Upper lobe of left lung (tissue), 4 donors: ENCODE data around the gene FBXO34.

Experiments
- CTCF ChIP-seq, 6 experiments: fragments of 450-650 bp in 4 of 6; fragments of 200-600 bp in 2 of 6; sonication (generic) in 2 of 6; IDR thresholded peaks; one replicate each; pipeline ENCODE4 v1.5.1; 2016 to 2019; ENCODE audit warnings: antibody characterized with exemption in 6 of 6
- EP300 ChIP-seq, 4 donors: sonication (generic); formaldehyde crosslinking; IDR thresholded peaks; one replicate each; pipeline ENCODE4 v1.5.1; 2017; ENCODE audit warnings: antibody characterized with exemption in 4 of 4, control low read depth in 2 of 4
- POLR2A ChIP-seq, 4 donors: fragments of 450-650 bp; IDR thresholded peaks; one replicate each; pipeline ENCODE4 v1.5.1; 2016 to 2017; ENCODE audit warnings: antibody characterized with exemption in 4 of 4, mild to moderate bottlenecking in 2 of 4
- POLR2AphosphoS5 ChIP-seq, 2 donors: sonication (generic); formaldehyde crosslinking; IDR thresholded peaks; one replicate each; pipeline ENCODE4 v1.5.1; 2017; ENCODE audit warnings: antibody characterized with exemption in 2 of 2

- no peak for TF ChIP-seq CTCF (IDR thresholded peaks at IDR 0.05)
- TF ChIP-seq POLR2A (IDR thresholded peaks at IDR 0.05) = no peak
- no peak for TF ChIP-seq POLR2AphosphoS5 (IDR thresholded peaks at IDR 0.05)
- no peak for TF ChIP-seq EP300 (IDR thresholded peaks at IDR 0.05)
These were observed 128.6 kb downstream of the FBXO34 start for GRCh38 chr14:55399852-55400251.
